Mesangial cell (primary cell): ENCODE data around the gene PGP. TPM values are rescaled to one million over a fixed set of nuclear protein-coding genes. Genes with fewer than 3 reads are reported as not detected.

Source experiments
- total RNA-seq: library from RNA; depleted of rRNA; stranded (reverse); fragments of >200 nt; gene quantifications from 2 replicates; pipeline ENCODE4 v1.2.3, GENCODE V29; 2015

The PGP gene
- 13.7 and 41.7 TPM in 2 replicates for total RNA-seq

GRCh38 chr16:2214719-2214968 is at the start of gene PGP:
Gene PGP, minus strand, starts transcription at chr16:2214840. Its CDS starts 63 bp downstream, at chr16:2214777.

GRCh38 chr16:2251296-2252111 is 36.9 kb upstream of the PGP start, which contains the start of gene ECI1:
Gene ECI1, minus strand, starts transcription at chr16:2251587. Its CDS starts 21 bp downstream, at chr16:2251566.

GRCh38 chr16:2236337-2237101 is 21.9 kb upstream of the PGP start, which contains the start of gene DNASE1L2:
Gene DNASE1L2, plus strand, starts transcription at chr16:2236444. Its CDS starts 373 bp downstream, at chr16:2236817.

GRCh38 chr16:2223221-2223941 is 8.7 kb upstream of the PGP start, which contains the start of gene E4F1:
Gene E4F1, plus strand, starts transcription at chr16:2223591. Its CDS starts 23 bp downstream, at chr16:2223614.

GRCh38 chr16:2210386-2211365 is 4.0 kb downstream of the PGP start, which contains the start of gene BRICD5:
Gene BRICD5, minus strand, starts transcription at chr16:2210863. Its CDS starts 30 bp downstream, at chr16:2210833.

GRCh38 chr16:2205104-2205966 is 9.3 kb downstream of the PGP start, which contains the start of gene MLST8:
Gene MLST8, plus strand, starts transcription at chr16:2205454. Its CDS starts 632 bp downstream, at chr16:2206086.

GRCh38 chr16:2196162-2196980 is 18.3 kb downstream of the PGP start, which contains the start of gene CASKIN1:
Gene CASKIN1, minus strand, starts transcription at chr16:2196605. Its CDS starts 173 bp downstream, at chr16:2196432.

Other genes with a start within 250 kb of the PGP start
- 0.16 TPM in 1 of 2 replicates, not detected in the other for gene RNF151, start 248.0 kb downstream of the PGP start, total RNA-seq
- gene TBL3, start 242.8 kb downstream of the PGP start, total RNA-seq, result 56.8 and 104 TPM in 2 replicates
- 0.25 TPM in 1 of 2 replicates, not detected in the other for gene NOXO1, start 233.4 kb downstream of the PGP start, total RNA-seq
- 31.9 and 34.9 TPM in 2 replicates for gene GFER, start 230.6 kb downstream of the PGP start, total RNA-seq
- gene SYNGR3, start 224.9 kb downstream of the PGP start, total RNA-seq, result 4.6 and 10.0 TPM in 2 replicates
- gene ZNF598, start 205.0 kb downstream of the PGP start, total RNA-seq, result 42.7 and 46.6 TPM in 2 replicates
- gene NPW, start 195.1 kb downstream of the PGP start, total RNA-seq, result 4.4 and 5.7 TPM in 2 replicates
- 60.3 and 91.9 TPM in 2 replicates for gene NHERF2, start 187.9 kb downstream of the PGP start, total RNA-seq
- 45.1 and 63.7 TPM in 2 replicates for gene NTHL1, start 167.0 kb downstream of the PGP start, total RNA-seq
- 53.8 and 113 TPM in 2 replicates for gene TSC2, start 166.9 kb downstream of the PGP start, total RNA-seq
- 113 and 120 TPM in 2 replicates for gene PKD1, start 78.9 kb downstream of the PGP start, total RNA-seq
- 0.65 and 5.7 TPM in 2 replicates for gene RAB26, start 66.2 kb downstream of the PGP start, total RNA-seq
- gene TRAF7, start 59.1 kb downstream of the PGP start, total RNA-seq, result 84.1 and 96.6 TPM in 2 replicates
- 0.16 and 0.38 TPM in 2 replicates for gene CASKIN1, start 18.2 kb downstream of the PGP start, total RNA-seq
- gene MLST8, start 9.4 kb downstream of the PGP start, total RNA-seq, result 129 and 184 TPM in 2 replicates
- gene BRICD5, start 4.0 kb downstream of the PGP start, total RNA-seq, result 2.1 and 3.8 TPM in 2 replicates
- 28.2 and 34.0 TPM in 2 replicates for gene E4F1, start 8.8 kb upstream of the PGP start, total RNA-seq
- gene DNASE1L2, start 21.6 kb upstream of the PGP start, total RNA-seq, result 0.51 TPM in 1 of 2 replicates, not detected in the other
- 53.1 and 107 TPM in 2 replicates for gene ECI1, start 36.7 kb upstream of the PGP start, total RNA-seq
- gene RNPS1, start 53.3 kb upstream of the PGP start, total RNA-seq, result 152 and 250 TPM in 2 replicates
- gene ABCA3, start 125.9 kb upstream of the PGP start, total RNA-seq, result 7.8 and 33.0 TPM in 2 replicates
- 6.6 and 63.1 TPM in 2 replicates for gene CCNF, start 214.6 kb upstream of the PGP start, total RNA-seq
- gene TEDC2, start 245.3 kb upstream of the PGP start, total RNA-seq, result 5.3 and 39.9 TPM in 2 replicates